NCI-H2227 (cell line): ENCODE measurements around the gene FGF1.

ENCODE experiments used
- DNase-seq: peaks from one replicate; lab custom pipeline; 2025; ENCODE audit not compliant: unreplicated experiment; lab: John Stamatoyannopoulos, UW

FGF1 gene

GRCh38 chr5:142685418-142686209 lies at the start of gene FGF1:
TSS of gene FGF1 (minus strand) at chr5:142686090. CDS start at chr5:142614127, 71,963 bp downstream.
- DNase-seq: peak; percentile 29

GRCh38 chr5:142727735-142728047 lies 41.8 kb upstream of the FGF1 start:
- DNase-seq: no peak

GRCh38 chr5:142726188-142726731 lies 40.4 kb upstream of the FGF1 start:
- DNase-seq: no peak

- no peak for DNase-seq
These were observed 39.6 kb upstream of the FGF1 start for GRCh38 chr5:142725231-142726187.

- no peak for DNase-seq
These were observed 38.9 kb upstream of the FGF1 start for GRCh38 chr5:142724821-142725220.

GRCh38 chr5:142722896-142723295 lies 37.0 kb upstream of the FGF1 start:
- no peak for DNase-seq

- DNase-seq: no peak
These were observed 36.3 kb upstream of the FGF1 start for GRCh38 chr5:142722146-142722545.

GRCh38 chr5:142720641-142721271 lies 34.9 kb upstream of the FGF1 start:
- DNase-seq: peak; percentile 16

- no peak for DNase-seq
These were observed 34.0 kb upstream of the FGF1 start for GRCh38 chr5:142719836-142720370.

GRCh38 chr5:142717582-142718215 lies 31.8 kb upstream of the FGF1 start:
- peak; percentile 8 for DNase-seq

GRCh38 chr5:142716963-142717362 lies 31.1 kb upstream of the FGF1 start:
- DNase-seq: peak; percentile 58

- no peak for DNase-seq
These were observed 29.4 kb upstream of the FGF1 start for GRCh38 chr5:142715291-142715690.

GRCh38 chr5:142713121-142713706 lies 27.3 kb upstream of the FGF1 start:
- DNase-seq: peak; percentile 87

- no peak for DNase-seq
These were observed 17.3 kb upstream of the FGF1 start for GRCh38 chr5:142703153-142703552.

GRCh38 chr5:142701673-142702311 lies 15.9 kb upstream of the FGF1 start:
- no peak for DNase-seq

GRCh38 chr5:142700566-142700965 lies 14.7 kb upstream of the FGF1 start:
- no peak for DNase-seq

- DNase-seq: peak; percentile 86
These were observed 13.4 kb upstream of the FGF1 start for GRCh38 chr5:142699184-142699720.

GRCh38 chr5:142698447-142699183 lies 12.7 kb upstream of the FGF1 start:
- peak; percentile 51 for DNase-seq
